Endothelial cell of hepatic sinusoid (primary cell): Measurements from ENCODE around the gene RABEP1.

Experiments
- in situ Hi-C: cut with HindIII; loops from 2 replicates; pipeline ENCODE4 v1.10.0; 2017; ENCODE audit warnings: low sequenced_read_pairs

The RABEP1 gene

GRCh38 chr17:5355421-5356129 is 73.5 kb downstream of the RABEP1 start:
- in situ Hi-C loops, result no loop called here

GRCh38 chr17:5361426-5361825 is 79.3 kb downstream of the RABEP1 start:
- in situ Hi-C loops, result loop anchor here (5.0 kb wide), 1 partner anchor 46 kb away; no protein-coding TSS in a partner anchor

- in situ Hi-C loops, result loop anchor here (5.0 kb wide), 1 partner anchor 45 kb away; no protein-coding TSS in a partner anchor
Measured at GRCh38 chr17:5362162-5362811, 80.2 kb downstream of the RABEP1 start.

- in situ Hi-C loops, result loop anchor here (5.0 kb wide), 1 partner anchor 43 kb away; no protein-coding TSS in a partner anchor
Measured at GRCh38 chr17:5364156-5364555, 82.1 kb downstream of the RABEP1 start.

GRCh38 chr17:5364696-5365095 is 82.6 kb downstream of the RABEP1 start:
- in situ Hi-C loops, result loop anchor here (5.0 kb wide), 1 partner anchor 43 kb away; no protein-coding TSS in a partner anchor

- in situ Hi-C loops, result no loop called here
Measured at GRCh38 chr17:5365831-5366230, 83.7 kb downstream of the RABEP1 start.

GRCh38 chr17:5370411-5370810 is 88.3 kb downstream of the RABEP1 start:
- in situ Hi-C loops, result loop anchor here (5.0 kb wide), 1 partner anchor 83 kb away; no protein-coding TSS in a partner anchor

GRCh38 chr17:5373112-5373511 is 91.0 kb downstream of the RABEP1 start:
- in situ Hi-C loops, result loop anchor here (5.0 kb wide), 1 partner anchor 86 kb away; no protein-coding TSS in a partner anchor

GRCh38 chr17:5378566-5379207 is 96.6 kb downstream of the RABEP1 start:
- in situ Hi-C loops, result no loop called here

- in situ Hi-C loops, result no loop called here
Measured at GRCh38 chr17:5379351-5380107, 97.4 kb downstream of the RABEP1 start.

GRCh38 chr17:5380491-5381135 is 98.5 kb downstream of the RABEP1 start:
- in situ Hi-C loops, result no loop called here

GRCh38 chr17:5381542-5381941 is 99.5 kb downstream of the RABEP1 start:
- in situ Hi-C loops, result no loop called here

GRCh38 chr17:5391678-5392077 is 109.6 kb downstream of the RABEP1 start:
- in situ Hi-C loops, result loop anchor here (5.0 kb wide), 1 partner anchor 74 kb away; no protein-coding TSS in a partner anchor

GRCh38 chr17:5396612-5397011 is 114.5 kb downstream of the RABEP1 start:
- in situ Hi-C loops, result no loop called here

GRCh38 chr17:5399767-5400166 is 117.7 kb downstream of the RABEP1 start:
- in situ Hi-C loops, result no loop called here

GRCh38 chr17:5405400-5405799 is 123.3 kb downstream of the RABEP1 start:
- in situ Hi-C loops, result loop anchor here (5.0 kb wide), 1 partner anchor 43 kb away; no protein-coding TSS in a partner anchor

- in situ Hi-C loops, result loop anchor here (5.0 kb wide), 1 partner anchor 46 kb away; no protein-coding TSS in a partner anchor
Measured at GRCh38 chr17:5408186-5408585, 126.1 kb downstream of the RABEP1 start.

- in situ Hi-C loops, result no loop called here
Measured at GRCh38 chr17:5410594-5411272, 128.6 kb downstream of the RABEP1 start.

- in situ Hi-C loops, result no loop called here
Measured at GRCh38 chr17:5413682-5414081, 131.6 kb downstream of the RABEP1 start.

GRCh38 chr17:5416901-5417300 is 134.8 kb downstream of the RABEP1 start:
- in situ Hi-C loops, result no loop called here
